Neural progenitor cell (in vitro differentiated cells): ENCODE measurements around the gene RASL11B. TPM values are rescaled to one million over a fixed set of nuclear protein-coding genes. Genes with fewer than 3 reads are reported as not detected.

Experiments
- DNase-seq: peaks from one replicate; pipeline ENCODE4 v3.0.0-alpha.2; 2016; ENCODE audit warnings: low spot score
- H2AFZ ChIP-seq: fragments of 200-600 bp; sonication (generic); replicated peaks from 2 replicates; pipeline ENCODE4 v1.6.1; 2016; ENCODE audit warnings: antibody characterized with exemption
- H3F3A ChIP-seq: fragments of 200-600 bp; sonication (generic); 2 replicates; pipeline ENCODE4 v1.6.1; 2016; ENCODE audit warnings: antibody characterized with exemption, low read depth
- H3K27ac ChIP-seq: fragments of 200-600 bp; sonication (generic); 2 replicates; pipeline ENCODE4 v1.5.1; 2016; ENCODE audit warnings: mild to moderate bottlenecking
- H3K27me3 ChIP-seq: fragments of 200-600 bp; sonication (generic); 2 replicates; pipeline ENCODE4 v1.6.1; 2016; ENCODE audit warnings: mild to moderate bottlenecking, moderate library complexity
- H3K36me3 ChIP-seq: fragments of 200-600 bp; sonication (generic); 2 replicates; pipeline ENCODE4 v1.5.1; 2016
- H3K4me1 ChIP-seq: fragments of 200-600 bp; sonication (generic); 2 replicates; pipeline ENCODE4 v1.6.1; 2016; ENCODE audit warnings: mixed run types
- H3K4me2 ChIP-seq: fragments of 200-600 bp; sonication (generic); 2 replicates; pipeline ENCODE4 v1.6.1; 2016
- H3K4me3 ChIP-seq: fragments of 200-600 bp; sonication (generic); 2 replicates; pipeline ENCODE4 v1.5.1; 2016
- H3K79me2 ChIP-seq: fragments of 200-600 bp; sonication (generic); 2 replicates; pipeline ENCODE4 v1.6.1; 2016; ENCODE audit warnings: low read depth
- H3K9ac ChIP-seq: fragments of 200-600 bp; sonication (generic); 2 replicates; pipeline ENCODE4 v1.6.1; 2016
- H3K9me3 ChIP-seq: fragments of 200-600 bp; sonication (generic); 2 replicates; pipeline ENCODE4 v1.5.1; 2016; ENCODE audit warnings: low read depth
- H4K20me1 ChIP-seq: fragments of 200-600 bp; sonication (generic); 2 replicates; pipeline ENCODE4 v1.6.1; 2016; ENCODE audit warnings: low read depth
- H3K27ac Mint-ChIP-seq: 3 replicates; pipeline ENCODE4 v1.8.0; 2021; ENCODE audit warnings: mixed read lengths
- H3K27me3 Mint-ChIP-seq: 2 replicates; pipeline ENCODE4 v1.8.0; 2022; ENCODE audit warnings: low read depth, mild to moderate bottlenecking, inconsistent platforms, moderate library complexity, mixed read lengths; ENCODE audit not compliant: insufficient read depth
- H3K36me3 Mint-ChIP-seq: 3 replicates; pipeline ENCODE4 v1.8.0; 2021; ENCODE audit warnings: mixed read lengths
- H3K4me1 Mint-ChIP-seq: 3 replicates; pipeline ENCODE4 v1.8.0; 2021; ENCODE audit warnings: mixed read lengths
- H3K4me3 Mint-ChIP-seq: 3 replicates; pipeline ENCODE4 v1.8.0; 2021; ENCODE audit warnings: mild to moderate bottlenecking, moderate library complexity, mixed read lengths
- H3K9me3 Mint-ChIP-seq: 3 replicates; pipeline ENCODE4 v1.8.0; 2020; ENCODE audit warnings: mixed read lengths
- CTCF ChIP-seq: fragments of 200-600 bp; sonication (generic); IDR thresholded peaks from 2 replicates; pipeline ENCODE4 v1.5.1; 2017; ENCODE audit warnings: antibody characterized with exemption, mild to moderate bottlenecking
- EZH2 ChIP-seq: fragments of 200-600 bp; sonication (generic); IDR thresholded peaks from 2 replicates; pipeline ENCODE4 v1.6.1; 2017; ENCODE audit warnings: antibody characterized with exemption, mild to moderate bottlenecking, moderate library complexity
- EZH2phosphoT487 ChIP-seq: fragments of 200-600 bp; sonication (generic); IDR thresholded peaks from 2 replicates; pipeline ENCODE4 v1.6.1; 2017; ENCODE audit warnings: antibody characterized with exemption
- total RNA-seq: library from RNA; depleted of rRNA; stranded (reverse); fragments of >200 nt; gene quantifications from 2 replicates; pipeline ENCODE4 v1.2.3, GENCODE V29; 2015; ENCODE audit warnings: low replicate concordance

RASL11B gene
- total RNA-seq, 1 donor from 2014 or later = 10.1 TPM

DNA sequence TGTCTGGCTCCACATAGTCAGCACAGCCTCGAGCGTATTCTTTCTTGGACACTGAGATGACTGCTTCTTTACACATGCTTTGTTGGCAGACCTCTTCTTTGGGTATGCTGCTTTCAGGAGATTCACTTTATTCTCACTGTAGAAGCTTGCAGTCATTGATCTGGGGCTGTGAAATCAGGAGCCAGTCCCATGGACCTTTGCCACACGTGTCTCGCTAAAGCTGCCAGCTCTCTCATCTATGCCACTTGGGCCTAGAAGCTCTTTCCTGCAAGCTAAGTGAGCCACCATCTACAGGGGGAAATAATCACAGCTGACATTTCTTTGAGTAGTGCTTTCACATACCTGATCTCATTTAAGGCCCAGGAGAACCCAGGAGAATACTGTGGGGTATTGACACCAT is 5.0 kb downstream of the RASL11B start:
- H3K79me2 ChIP-seq = peaks cover 8% of the 10 kb centered on the region
- H3K4me3 ChIP-seq = no peak overlapping the region
- peaks cover 7% of the 10 kb centered on the region for H4K20me1 ChIP-seq
- peaks cover 7% of the 10 kb centered on the region for H3K27me3 ChIP-seq
- H3K27me3 Mint-ChIP-seq = peaks cover 12% of the 10 kb centered on the region
- no peak for TF ChIP-seq CTCF
- no peak for TF ChIP-seq EZH2phosphoT487
- no peak for TF ChIP-seq EZH2
- peaks cover 57% of the 10 kb centered on the region for H3K4me1 Mint-ChIP-seq
- H3K4me2 ChIP-seq = no peak overlapping the region
- H3K9me3 ChIP-seq = no peaks in the 10 kb centered on the region
- no peak overlapping the region for H3K27ac ChIP-seq
- no peak for DNase-seq
- no peak overlapping the region for H3K27ac Mint-ChIP-seq
- H3K36me3 Mint-ChIP-seq = peaks cover 35% of the 10 kb centered on the region
- peak overlapping the region; percentile 9 for H3K4me3 Mint-ChIP-seq
- peaks cover 15% of the 10 kb centered on the region for H3K4me1 ChIP-seq
- no peaks in the 10 kb centered on the region for H3K9me3 Mint-ChIP-seq
- H2AFZ ChIP-seq = no peak overlapping the region
- no peak overlapping the region for H3K9ac ChIP-seq
- peaks cover 9% of the 10 kb centered on the region for H3F3A ChIP-seq
- H3K36me3 ChIP-seq = no peaks in the 10 kb centered on the region

GRCh38 chr4:52868133-52868532 is 6.0 kb downstream of the RASL11B start:
- Histone ChIP-seq H3K4me2 (no peak overlapping the region), H3K27ac (no peak overlapping the region), H3K36me3 (no peaks in the 10 kb centered on the region), H2AFZ (no peak overlapping the region), H3K27me3 (no peaks in the 10 kb centered on the region), H3K4me1 (peaks cover 16% of the 10 kb centered on the region), H3K4me3 (no peak overlapping the region), H3F3A (peaks cover 9% of the 10 kb centered on the region), H3K9me3 (no peaks in the 10 kb centered on the region), H3K9ac (no peak overlapping the region), H4K20me1 (peaks cover 7% of the 10 kb centered on the region), H3K79me2 (peaks cover under 1% of the 10 kb centered on the region)
- H3K27me3 Mint-ChIP-seq = peaks cover 9% of the 10 kb centered on the region
- TF ChIP-seq EZH2 (no peak), EZH2phosphoT487 (no peak), CTCF (no peak)
- no peak overlapping the region for H3K27ac Mint-ChIP-seq
- no peak overlapping the region for H3K4me3 Mint-ChIP-seq
- DNase-seq = peak; percentile 38
- H3K4me1 Mint-ChIP-seq = peaks cover 60% of the 10 kb centered on the region
- H3K9me3 Mint-ChIP-seq = no peaks in the 10 kb centered on the region
- peaks cover 35% of the 10 kb centered on the region for H3K36me3 Mint-ChIP-seq

DNA sequence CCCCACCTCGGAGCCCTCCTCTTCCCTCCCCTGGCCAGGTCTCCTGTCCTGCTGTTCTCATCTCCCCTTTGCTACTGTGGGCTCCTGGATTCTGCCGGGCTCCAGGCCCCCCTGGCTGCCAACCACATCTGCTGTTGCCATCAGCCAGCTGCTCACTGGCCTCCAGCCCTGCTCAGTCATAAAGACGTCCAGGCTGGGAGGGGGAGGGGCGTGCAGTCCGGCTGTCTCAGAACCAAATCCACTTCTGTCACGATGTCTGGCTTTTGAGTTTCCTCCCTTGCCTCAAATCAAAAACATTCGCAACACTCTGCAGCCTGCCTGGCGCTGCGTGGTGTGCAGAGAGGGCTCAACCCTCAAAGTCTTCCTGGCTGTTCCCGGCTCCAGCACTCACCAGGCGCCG is 7.1 kb downstream of the RASL11B start:
- Histone ChIP-seq H3K27me3 (no peaks in the 10 kb centered on the region), H3K79me2 (no peaks in the 10 kb centered on the region), H3K27ac (no peak overlapping the region), H2AFZ (no peak overlapping the region), H3K4me2 (no peak overlapping the region), H3K4me1 (peaks cover 21% of the 10 kb centered on the region), H3K9ac (no peak overlapping the region), H4K20me1 (peaks cover 3% of the 10 kb centered on the region), H3K36me3 (no peaks in the 10 kb centered on the region), H3K9me3 (no peaks in the 10 kb centered on the region), H3F3A (no peaks in the 10 kb centered on the region), H3K4me3 (no peak overlapping the region)
- peaks cover 9% of the 10 kb centered on the region for H3K27me3 Mint-ChIP-seq
- DNase-seq = no peak
- no peaks in the 10 kb centered on the region for H3K9me3 Mint-ChIP-seq
- peaks cover 59% of the 10 kb centered on the region for H3K4me1 Mint-ChIP-seq
- no peak for TF ChIP-seq EZH2phosphoT487
- peaks cover 27% of the 10 kb centered on the region for H3K36me3 Mint-ChIP-seq
- H3K27ac Mint-ChIP-seq = peak overlapping the region; percentile 66
- no peak overlapping the region for H3K4me3 Mint-ChIP-seq

DNA sequence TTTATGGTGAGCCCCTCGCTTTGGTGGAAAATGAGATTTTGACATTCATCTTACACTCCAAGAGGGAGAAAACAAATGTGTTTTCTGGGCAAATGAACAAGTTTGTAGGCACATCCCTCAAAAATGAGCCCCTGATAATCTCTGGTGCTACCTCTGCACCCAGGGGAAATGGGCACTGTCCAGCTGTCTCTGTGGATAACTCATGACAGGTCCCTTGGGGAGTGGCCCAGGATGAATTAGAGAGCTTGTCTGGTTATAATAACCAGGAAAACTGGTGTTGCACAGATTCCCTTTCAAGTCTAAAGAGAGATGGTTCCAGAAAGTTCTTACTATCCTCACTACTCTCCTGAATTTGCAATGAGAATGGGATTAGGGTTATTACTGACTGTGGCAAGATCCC is 7.5 kb downstream of the RASL11B start:
- peaks cover 22% of the 10 kb centered on the region for H3K4me1 ChIP-seq
- no peak overlapping the region for H3K4me3 Mint-ChIP-seq
- H3K36me3 Mint-ChIP-seq = peaks cover 22% of the 10 kb centered on the region
- peaks cover 59% of the 10 kb centered on the region for H3K4me1 Mint-ChIP-seq
- no peak overlapping the region for H3K27ac Mint-ChIP-seq
- no peak overlapping the region for H2AFZ ChIP-seq
- H3F3A ChIP-seq = no peaks in the 10 kb centered on the region
- no peaks in the 10 kb centered on the region for H3K36me3 ChIP-seq
- peaks cover 4% of the 10 kb centered on the region for H4K20me1 ChIP-seq
- no peak for DNase-seq
- no peak overlapping the region for H3K4me3 ChIP-seq
- H3K9me3 Mint-ChIP-seq = no peaks in the 10 kb centered on the region
- H3K27me3 ChIP-seq = no peaks in the 10 kb centered on the region
- no peaks in the 10 kb centered on the region for H3K9me3 ChIP-seq
- no peak overlapping the region for H3K9ac ChIP-seq
- no peaks in the 10 kb centered on the region for H3K79me2 ChIP-seq
- H3K4me2 ChIP-seq = no peak overlapping the region
- H3K27ac ChIP-seq = no peak overlapping the region
- TF ChIP-seq EZH2phosphoT487 (no peak), CTCF (no peak), EZH2 (no peak)
- H3K27me3 Mint-ChIP-seq = peaks cover 9% of the 10 kb centered on the region
